Ovary (tissue), 3 donors: Measurements from ENCODE around the gene R3HCC1L.
A peak's percentile ranks its signal among the peaks of the same experiment; 100 is the strongest.

Experiments used
- EP300 ChIP-seq: sonication (generic); formaldehyde crosslinking; IDR thresholded peaks from one replicate; pipeline ENCODE4 v1.6.1; 2017; ENCODE audit warnings: antibody characterized with exemption
- POLR2A ChIP-seq: fragments of 450-650 bp; IDR thresholded peaks from one replicate; pipeline ENCODE4 v1.6.1; 2017; ENCODE audit warnings: antibody characterized with exemption, mild to moderate bottlenecking, moderate library complexity
- TF ChIP-seq, protein P1 (sequence below), 3 donors: fragments of 450-650 bp in 2 of 3; fragments of 200-600 bp in 1 of 3; IDR thresholded peaks; one replicate each; pipeline versions ENCODE4 v1.5.1 to v1.8.0; 2016 to 2022; ENCODE audit warnings: antibody characterized with exemption in 3 of 3, mild to moderate bottlenecking in 1 of 3
- donor health status: DM: no; HTN: no; CAD: no.

DNA sequence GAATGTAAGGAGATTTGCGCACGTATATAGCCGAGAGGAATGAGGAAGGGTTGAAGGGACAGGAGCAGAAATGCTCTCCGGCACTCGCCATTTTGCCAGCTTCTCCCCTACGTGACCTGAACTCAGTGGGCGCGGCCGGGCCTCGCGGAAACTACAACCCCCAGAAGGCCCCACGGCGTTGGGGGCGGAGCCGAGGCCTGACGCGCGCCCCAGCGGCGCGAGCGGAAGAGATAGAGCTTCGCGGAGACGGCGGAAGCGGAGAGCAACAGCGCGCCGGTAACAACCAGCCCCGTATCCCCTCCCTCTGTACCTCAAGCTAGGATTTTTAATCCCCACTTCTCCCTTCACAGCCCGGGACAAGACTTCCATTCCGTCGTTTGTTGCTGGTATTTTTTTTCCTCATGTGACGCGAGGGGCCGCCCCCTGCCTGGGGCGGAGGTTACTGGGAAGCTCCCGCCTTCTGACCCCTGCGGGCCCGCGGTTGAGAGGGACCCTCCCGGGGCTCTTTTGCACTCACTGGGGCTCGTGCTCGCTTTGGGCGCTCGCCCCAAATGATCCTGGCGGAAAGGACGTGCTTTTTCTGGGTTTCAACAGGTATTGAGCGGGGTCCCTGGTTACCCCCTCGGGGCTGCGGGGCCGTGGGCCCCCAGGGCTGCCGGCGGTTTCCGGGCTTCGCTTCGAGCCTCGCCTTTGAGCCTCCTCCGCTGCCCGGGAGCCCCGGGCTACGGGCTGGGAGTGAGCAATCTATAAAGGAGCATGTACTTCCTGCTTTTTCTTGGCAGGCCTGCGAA, at the start of gene R3HCC1L:
- TF ChIP-seq, protein P1, sequence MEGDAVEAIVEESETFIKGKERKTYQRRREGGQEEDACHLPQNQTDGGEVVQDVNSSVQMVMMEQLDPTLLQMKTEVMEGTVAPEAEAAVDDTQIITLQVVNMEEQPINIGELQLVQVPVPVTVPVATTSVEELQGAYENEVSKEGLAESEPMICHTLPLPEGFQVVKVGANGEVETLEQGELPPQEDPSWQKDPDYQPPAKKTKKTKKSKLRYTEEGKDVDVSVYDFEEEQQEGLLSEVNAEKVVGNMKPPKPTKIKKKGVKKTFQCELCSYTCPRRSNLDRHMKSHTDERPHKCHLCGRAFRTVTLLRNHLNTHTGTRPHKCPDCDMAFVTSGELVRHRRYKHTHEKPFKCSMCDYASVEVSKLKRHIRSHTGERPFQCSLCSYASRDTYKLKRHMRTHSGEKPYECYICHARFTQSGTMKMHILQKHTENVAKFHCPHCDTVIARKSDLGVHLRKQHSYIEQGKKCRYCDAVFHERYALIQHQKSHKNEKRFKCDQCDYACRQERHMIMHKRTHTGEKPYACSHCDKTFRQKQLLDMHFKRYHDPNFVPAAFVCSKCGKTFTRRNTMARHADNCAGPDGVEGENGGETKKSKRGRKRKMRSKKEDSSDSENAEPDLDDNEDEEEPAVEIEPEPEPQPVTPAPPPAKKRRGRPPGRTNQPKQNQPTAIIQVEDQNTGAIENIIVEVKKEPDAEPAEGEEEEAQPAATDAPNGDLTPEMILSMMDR (IDR thresholded peaks at IDR 0.05): no peak
- peak; percentile 57 for TF ChIP-seq POLR2A
- TF ChIP-seq EP300: no peak
